Liver (tissue), 9 donors: ENCODE data around the gene MRPL50. TPM values are rescaled to one million over a fixed set of nuclear protein-coding genes. Genes with fewer than 3 reads are reported as not detected.

Source experiments
- DNase-seq: peaks from one replicate; pipeline ENCODE4 v3.0.0-alpha.2; 2017; ENCODE audit warnings: low spot score
- H3K27ac ChIP-seq, 2 donors: one replicate each; pipeline ENCODE4 v1.7.0; 2013; ENCODE audit warnings: inconsistent platforms in 2 of 2, low read length in 2 of 2, control low read depth in 1 of 2, low read depth in 1 of 2, mild to moderate bottlenecking in 1 of 2
- H3K27me3 ChIP-seq, 4 donors: one replicate each; pipeline versions ENCODE4 v1.6.1 to v1.7.0; 2013; ENCODE audit warnings: low read length in 3 of 4, inconsistent platforms in 1 of 4, mild to moderate bottlenecking in 1 of 4, moderate library complexity in 1 of 4; ENCODE audit not compliant: control insufficient read depth in 4 of 4, insufficient read depth in 4 of 4
- H3K36me3 ChIP-seq, 4 donors: one replicate each; pipeline versions ENCODE4 v1.6.1 to v1.7.0; 2013; ENCODE audit warnings: low read length in 3 of 4, mild to moderate bottlenecking in 3 of 4, low read depth in 1 of 4, moderate library complexity in 1 of 4; ENCODE audit not compliant: control insufficient read depth in 4 of 4, insufficient read depth in 3 of 4
- H3K4me1 ChIP-seq, 4 donors: one replicate each; pipeline versions ENCODE4 v1.6.1 to v1.7.0; 2013; ENCODE audit warnings: low read length in 3 of 4, mild to moderate bottlenecking in 3 of 4, moderate library complexity in 1 of 4; ENCODE audit not compliant: control insufficient read depth in 4 of 4, insufficient read depth in 4 of 4
- H3K4me3 ChIP-seq, 3 donors: one replicate each; pipeline versions ENCODE4 v1.6.1 to v1.7.0; 2013; ENCODE audit warnings: low read length in 3 of 3, control low read depth in 1 of 3, low read depth in 1 of 3, mild to moderate bottlenecking in 1 of 3
- H3K9ac ChIP-seq, 2 donors: one replicate each; pipeline ENCODE4 v1.7.0; 2013; ENCODE audit warnings: low read length in 2 of 2, mild to moderate bottlenecking in 2 of 2, moderate library complexity in 2 of 2, control low read depth in 1 of 2, low read depth in 1 of 2
- H3K9me3 ChIP-seq, 4 donors: one replicate each; pipeline versions ENCODE4 v1.6.1 to v1.7.0; 2013; ENCODE audit warnings: low read length in 3 of 4; ENCODE audit not compliant: control insufficient read depth in 4 of 4
- CTCF ChIP-seq: fragments of 150-350 bp; IDR thresholded peaks from 2 replicates; pipeline ENCODE4 v1.5.1; 2017; ENCODE audit warnings: improper control_type of control experiment, low read depth, low read length; ENCODE audit not compliant: missing input control
- EGR1 ChIP-seq, 2 donors: IDR thresholded peaks; 2 replicates each; pipeline ENCODE4 v1.6.1; 2016 to 2018; ENCODE audit warnings: antibody characterized with exemption in 2 of 2, low read depth in 2 of 2
- FOXA1 ChIP-seq: IDR thresholded peaks from 2 replicates; pipeline ENCODE4 v1.6.1; 2016; ENCODE audit warnings: antibody characterized with exemption
- FOXA2 ChIP-seq: IDR thresholded peaks from 2 replicates; pipeline ENCODE4 v1.6.1; 2016; ENCODE audit warnings: antibody characterized with exemption
- GABPA ChIP-seq, 2 donors: IDR thresholded peaks in 1 of 2; conservative IDR thresholded peaks in 1 of 2; 2 replicates each; pipeline ENCODE4 v1.6.1; 2016; ENCODE audit warnings: antibody characterized with exemption in 2 of 2, mild to moderate bottlenecking in 1 of 2, moderate library complexity in 1 of 2
- HNF4G ChIP-seq: IDR thresholded peaks from 2 replicates; pipeline ENCODE4 v1.6.1; 2016; ENCODE audit warnings: antibody characterized with exemption
- JUND ChIP-seq, 2 donors: IDR thresholded peaks; 2 replicates each; pipeline ENCODE4 v1.6.1; 2016; ENCODE audit warnings: antibody characterized with exemption in 2 of 2
- MAX ChIP-seq: IDR thresholded peaks from 2 replicates; pipeline ENCODE4 v1.6.1; 2016; ENCODE audit warnings: antibody characterized with exemption
- NR2F2 ChIP-seq: IDR thresholded peaks from 2 replicates; pipeline ENCODE4 v1.6.1; 2016; ENCODE audit warnings: antibody characterized with exemption
- RAD21 ChIP-seq, 2 donors: IDR thresholded peaks; 2 replicates each; pipeline ENCODE4 v1.6.1; 2016; ENCODE audit warnings: antibody characterized with exemption in 2 of 2, mild to moderate bottlenecking in 2 of 2
- REST ChIP-seq: IDR thresholded peaks from 2 replicates; pipeline ENCODE4 v1.6.1; 2016; ENCODE audit warnings: antibody characterized with exemption, mild to moderate bottlenecking
- RXRA ChIP-seq, 2 donors: IDR thresholded peaks; 2 replicates each; pipeline ENCODE4 v1.6.1; 2017 to 2018; ENCODE audit warnings: antibody characterized with exemption in 2 of 2, mild to moderate bottlenecking in 1 of 2
- SP1 ChIP-seq: IDR thresholded peaks from 2 replicates; pipeline ENCODE4 v1.6.1; 2018; ENCODE audit warnings: antibody characterized with exemption, mild to moderate bottlenecking
- TAF1 ChIP-seq: conservative IDR thresholded peaks from 2 replicates; pipeline ENCODE4 v1.6.1; 2016; ENCODE audit warnings: antibody characterized with exemption, mild to moderate bottlenecking
- YY1 ChIP-seq: IDR thresholded peaks from 2 replicates; pipeline ENCODE4 v1.6.1; 2016; ENCODE audit warnings: antibody characterized with exemption, mild to moderate bottlenecking
- ZBTB33 ChIP-seq: IDR thresholded peaks from 2 replicates; pipeline ENCODE4 v1.6.1; 2016; ENCODE audit warnings: antibody characterized with exemption
- WGBS: extraction: QIAGEN DNeasy Blood & Tissue Kit; methylation state at CpG from one replicate; pipeline ENCODE4 v1.1.7; 2013; 5-methylcytosine and 5-hydroxymethylcytosine counted together
- polyA plus RNA-seq, 2 donors: library from polyadenylated mRNA; stranded (reverse) in 1 of 2; unstranded in 1 of 2; fragments of 200-250 nt in 1 of 2; fragments of >200 nt in 1 of 2; fragmentation: Nextera tagmentation in 1 of 2; extraction: Ambion mirVana in 1 of 2; gene quantifications; one replicate each; pipeline versions ENCODE4 v1.2.1 to v1.2.3, GENCODE V29; 2013 to 2015
- total RNA-seq, 2 donors: library from RNA; depleted of rRNA; stranded (reverse); fragments of >200 nt; gene quantifications; one replicate each; pipeline ENCODE4 v1.2.3, GENCODE V29; 2014
- donor health status: healthy.
- donor health status: healthy.
- donor health status: healthy.
- donor health status: healthy.
- donor health status: healthy.

Gene MRPL50
- total and polyA plus RNA-seq, 4 donors = 5.7 to 12.3 (median 10.5) TPM

- Histone ChIP-seq H3K4me1 (peaks cover 4 to 53% (median 26%) of the 10 kb centered on the region in 4 donors), H3K9me3 (peaks cover 0 to 2% (median 0%) of the 10 kb centered on the region in 4 donors), H3K36me3 (peaks cover 0 to 10% (median 3%) of the 10 kb centered on the region in 4 donors), H3K27me3 (no peaks in the 10 kb centered on the region), H3K4me3 (no peak overlapping the region), H3K9ac (no peak overlapping the region), H3K27ac (peak overlapping the region in 1 of 2 donors; percentile 0)
- TF ChIP-seq NR2F2 (no peak), SP1 (no peak), RAD21 (IDR thresholded peaks at IDR 0.05) (no peak), YY1 (peak; percentile 4)
- no peak for DNase-seq
These were observed 18.1 kb downstream of the MRPL50 start for GRCh38 chr9:101380295-101380694.

- H3K9me3 ChIP-seq = no peaks in the 10 kb centered on the region
- TF ChIP-seq JUND (IDR thresholded peaks at IDR 0.05) (no peak), TAF1 (no peak), EGR1 (IDR thresholded peaks at IDR 0.05; ENCODE audit: low read depth in 2 of 2) (no peak), CTCF (no peak), REST (no peak), GABPA (IDR thresholded peaks at IDR 0.05 in 1 of 2, conservative IDR thresholded peaks at IDR 0.05 in 1 of 2) (no peak), RAD21 (IDR thresholded peaks at IDR 0.05) (no peak), YY1 (no peak), FOXA2 (no peak), RXRA (IDR thresholded peaks at IDR 0.05) (no peak), NR2F2 (no peak)
- no peak overlapping the region for H3K9ac ChIP-seq
- H3K36me3 ChIP-seq = peaks cover 0 to 21% (median 9%) of the 10 kb centered on the region in 4 donors
- H3K4me1 ChIP-seq = peaks cover 4 to 64% (median 31%) of the 10 kb centered on the region in 4 donors
- H3K4me3 ChIP-seq = no peak overlapping the region
- peak overlapping the region in 1 of 2 donors; percentile 44 for H3K27ac ChIP-seq
- no peaks in the 10 kb centered on the region for H3K27me3 ChIP-seq
- WGBS = 59% methylated on average over 6 of the region's 6 CpGs
- no peak for DNase-seq
These were observed 22.1 kb downstream of the MRPL50 start for GRCh38 chr9:101376111-101376848.

GRCh38 chr9:101375546-101375945, 22.9 kb downstream of the MRPL50 start:
- Histone ChIP-seq H3K4me3 (no peak overlapping the region), H3K27ac (peak overlapping the region; percentile 34 to 44), H3K4me1 (peaks cover 8 to 65% (median 32%) of the 10 kb centered on the region in 4 donors), H3K9me3 (no peaks in the 10 kb centered on the region), H3K36me3 (peaks cover 3 to 26% (median 13%) of the 10 kb centered on the region in 4 donors), H3K9ac (no peak overlapping the region), H3K27me3 (no peaks in the 10 kb centered on the region)
- no peak for DNase-seq
- 58% methylated on average over 12 of the region's 12 CpGs for WGBS
- TF ChIP-seq MAX (no peak), YY1 (no peak), HNF4G (no peak), FOXA1 (no peak), EGR1 (IDR thresholded peaks at IDR 0.05; ENCODE audit: low read depth in 2 of 2) (no peak), RAD21 (IDR thresholded peaks at IDR 0.05) (no peak), ZBTB33 (no peak), REST (no peak), JUND (IDR thresholded peaks at IDR 0.05) (no peak)
